Neuronal stem cell (in vitro differentiated cells): ENCODE results near the gene SPIB.

Experiments used
- DNase-seq: peaks from one replicate; pipeline ENCODE4 v3.0.0-alpha.2; 2013; ENCODE audit warnings: low spot score
- H2AFZ ChIP-seq: one replicate; pipeline ENCODE4 v1.6.1; 2013; ENCODE audit warnings: mild to moderate bottlenecking, low read length, inconsistent platforms
- H2AK5ac ChIP-seq: 2 replicates; pipeline ENCODE4 v1.6.1; 2013; ENCODE audit warnings: low read depth, mild to moderate bottlenecking, inconsistent platforms, low read length, moderate library complexity, mixed read lengths
- H2BK120ac ChIP-seq: 2 replicates; pipeline ENCODE4 v1.6.1; 2013; ENCODE audit warnings: low read depth, mild to moderate bottlenecking, inconsistent platforms, low read length, moderate library complexity, mixed read lengths
- H2BK12ac ChIP-seq: one replicate; pipeline ENCODE4 v1.6.1; 2013; ENCODE audit warnings: low read length, inconsistent platforms
- H2BK15ac ChIP-seq: 2 replicates; pipeline ENCODE4 v1.6.1; 2013; ENCODE audit warnings: mild to moderate bottlenecking, low read length, inconsistent platforms, mixed read lengths
- H2BK5ac ChIP-seq: one replicate; pipeline ENCODE4 v1.6.1; 2013; ENCODE audit warnings: inconsistent platforms, mild to moderate bottlenecking, low read length, moderate library complexity
- H3K14ac ChIP-seq: one replicate; pipeline ENCODE4 v1.6.1; 2013; ENCODE audit warnings: low read length, inconsistent platforms
- H3K18ac ChIP-seq: 2 replicates; pipeline ENCODE4 v1.6.1; 2013; ENCODE audit warnings: low read length, inconsistent platforms
- H3K23ac ChIP-seq: 2 replicates; pipeline ENCODE4 v1.6.1; 2013; ENCODE audit warnings: low read depth, mild to moderate bottlenecking, mixed read lengths, low read length, inconsistent platforms; ENCODE audit not compliant: poor library complexity
- H3K27ac ChIP-seq: replicated peaks from 3 replicates; pipeline ENCODE4 v1.5.1; 2013; ENCODE audit warnings: low read length, inconsistent platforms
- H3K27me3 ChIP-seq, 3 experiments: 2 replicates each; pipeline ENCODE4 v1.6.1; 2013; ENCODE audit warnings: low read length in 3 of 3, mild to moderate bottlenecking in 2 of 3, inconsistent platforms in 1 of 3, low read depth in 1 of 3, mixed read lengths in 1 of 3, moderate library complexity in 1 of 3; ENCODE audit not compliant: control insufficient read depth in 3 of 3, insufficient read depth in 3 of 3
- H3K36me3 ChIP-seq, 2 donors: replicated peaks in 1 of 2; 2 replicates each; pipeline ENCODE4 v1.6.1; 2013; ENCODE audit warnings: low read length in 2 of 2; ENCODE audit not compliant: control insufficient read depth in 2 of 2, insufficient read depth in 2 of 2
- H3K4ac ChIP-seq: 2 replicates; pipeline ENCODE4 v1.6.1; 2013; ENCODE audit warnings: inconsistent platforms, mild to moderate bottlenecking, low read length, moderate library complexity
- H3K4me1 ChIP-seq, 2 donors: 1 replicate in 1 of 2; 2 replicates in 1 of 2; pipeline ENCODE4 v1.6.1; 2013; ENCODE audit warnings: low read length in 2 of 2, low read depth in 1 of 2; ENCODE audit not compliant: control insufficient read depth in 2 of 2, insufficient read depth in 1 of 2
- H3K4me2 ChIP-seq: one replicate; pipeline ENCODE4 v1.6.1; 2013; ENCODE audit warnings: mild to moderate bottlenecking, low read length, inconsistent platforms; ENCODE audit not compliant: insufficient read depth, poor library complexity, severe bottlenecking
- H3K4me3 ChIP-seq, 2 donors: 2 replicates each; pipeline ENCODE4 v1.5.1; 2013; ENCODE audit warnings: low read length in 2 of 2, mild to moderate bottlenecking in 2 of 2, inconsistent platforms in 1 of 2, moderate library complexity in 1 of 2
- H3K79me1 ChIP-seq: one replicate; pipeline ENCODE4 v1.6.1; 2013; ENCODE audit warnings: low read depth, mild to moderate bottlenecking, inconsistent platforms, low read length, moderate library complexity
- H3K9ac ChIP-seq: one replicate; pipeline ENCODE4 v1.6.1; 2013; ENCODE audit warnings: mild to moderate bottlenecking, low read depth, low read length, inconsistent platforms; ENCODE audit not compliant: poor library complexity
- H3K9me3 ChIP-seq, 2 donors: replicated peaks in 1 of 2; 2 replicates each; pipeline versions ENCODE3 to v1.6.1; 2013; ENCODE audit warnings: low read length in 2 of 2, mild to moderate bottlenecking in 2 of 2, inconsistent platforms in 1 of 2, low read depth in 1 of 2, mixed read lengths in 1 of 2, moderate library complexity in 1 of 2; ENCODE audit not compliant: control insufficient read depth in 2 of 2, insufficient read depth in 1 of 2
- H4K8ac ChIP-seq: one replicate; pipeline ENCODE4 v1.6.1; 2013; ENCODE audit warnings: low read depth, mild to moderate bottlenecking, inconsistent platforms, low read length, moderate library complexity
- H4K91ac ChIP-seq: one replicate; pipeline ENCODE4 v1.6.1; 2013; ENCODE audit warnings: low read length, low read depth, mild to moderate bottlenecking, inconsistent platforms; ENCODE audit not compliant: poor library complexity
- WGBS, 2 donors: extraction: QIAGEN DNeasy Blood & Tissue Kit; methylation state at CpG; one replicate each; pipeline ENCODE4 v1.1.7; 2013; ENCODE audit warnings: missing lambda C conversion rate in 2 of 2, mixed read lengths in 1 of 2; ENCODE audit not compliant: insufficient read length in 2 of 2, insufficient replicate concordance in 1 of 2; ENCODE audit errors: extremely low coverage in 2 of 2; 5-methylcytosine and 5-hydroxymethylcytosine counted together

The SPIB gene

DNA sequence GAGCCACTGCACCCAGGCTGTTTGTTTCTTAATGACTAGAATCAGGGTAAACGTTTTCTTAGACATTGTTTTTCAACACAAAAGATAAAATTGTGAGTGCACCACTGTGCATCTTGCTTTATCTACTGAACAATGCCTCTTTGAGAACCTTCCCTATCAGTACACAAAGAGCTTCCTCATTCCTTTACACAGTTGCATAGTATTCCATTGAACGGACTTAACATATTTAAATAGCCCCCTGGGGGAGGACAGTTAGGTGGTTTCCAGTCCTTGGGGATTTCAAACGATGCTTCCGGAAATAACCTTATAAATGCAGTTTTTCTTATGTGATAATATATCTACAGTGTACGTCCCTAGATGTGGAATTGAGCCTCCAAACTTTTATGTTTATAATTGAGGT lies 26.0 kb upstream of the SPIB start:
- Histone ChIP-seq H3K14ac (no peak overlapping the region), H3K9me3 (peaks cover 14 to 18% of the 10 kb centered on the region in 2 donors), H2BK15ac (no peak overlapping the region), H3K4me1 (no peaks in the 10 kb centered on the region), H4K8ac (no peak overlapping the region), H2AFZ (no peak overlapping the region), H3K4me3 (no peak overlapping the region), H3K27ac (no peak overlapping the region), H3K27me3 (no peaks in the 10 kb centered on the region), H3K18ac (no peak overlapping the region), H3K36me3 (peaks cover 15 to 53% of the 10 kb centered on the region in 2 donors), H4K91ac (no peak overlapping the region), H3K9ac (no peak overlapping the region), H3K4me2 (no peak overlapping the region), H3K79me1 (peaks cover 6% of the 10 kb centered on the region), H3K4ac (no peak overlapping the region), H2AK5ac (no peak overlapping the region), H2BK5ac (no peak overlapping the region), H2BK120ac (no peak overlapping the region), H3K23ac (no peak overlapping the region), H2BK12ac (no peak overlapping the region)
- whole genome bisulfite sequencing, 2 donors: no CpG with 5 or more reads among the region's 5 CpGs
- DNase-seq: no peak

- Histone ChIP-seq H3K9me3 (peaks cover 15 to 20% of the 10 kb centered on the region in 2 donors), H3K27ac (no peak overlapping the region), H2BK12ac (no peak overlapping the region), H2AK5ac (no peak overlapping the region), H3K14ac (no peak overlapping the region), H3K4me2 (no peak overlapping the region), H2BK120ac (no peak overlapping the region), H3K23ac (no peak overlapping the region), H3K79me1 (peaks cover 9% of the 10 kb centered on the region), H3K4me3 (no peak overlapping the region), H2AFZ (no peak overlapping the region), H3K4ac (no peak overlapping the region), H3K27me3 (no peaks in the 10 kb centered on the region), H3K18ac (no peak overlapping the region), H2BK5ac (no peak overlapping the region), H3K4me1 (no peaks in the 10 kb centered on the region), H3K36me3 (peaks cover 15 to 49% of the 10 kb centered on the region in 2 donors), H4K91ac (no peak overlapping the region), H4K8ac (no peak overlapping the region), H2BK15ac (no peak overlapping the region), H3K9ac (no peak overlapping the region)
- no peak for DNase-seq
- WGBS, 2 donors: no CpG with 5 or more reads among the region's 4 CpGs
These were observed 25.1 kb upstream of the SPIB start for GRCh38 chr19:50393589-50393988.

DNA sequence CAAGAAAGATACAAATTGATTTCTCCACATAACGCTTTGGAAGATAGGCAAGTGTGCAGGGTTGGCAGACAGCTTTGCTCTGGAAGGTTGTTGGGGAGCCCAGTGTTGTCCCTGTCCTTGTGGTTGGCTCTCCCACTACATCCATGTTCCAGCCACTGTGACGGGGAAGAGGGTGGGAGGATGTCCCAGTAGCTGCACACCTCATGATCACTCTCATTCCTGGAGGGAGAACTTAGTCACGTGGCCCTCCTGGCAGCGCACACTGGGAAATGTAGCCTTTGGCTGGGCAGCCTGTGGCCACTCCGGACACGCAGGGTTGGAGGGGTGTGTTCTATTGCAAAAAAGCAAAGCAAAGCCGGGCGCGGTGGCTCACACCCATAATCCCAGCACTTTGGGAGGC lies 24.7 kb upstream of the SPIB start:
- no peaks in the 10 kb centered on the region for H3K4me1 ChIP-seq
- H3K4me2 ChIP-seq: no peak overlapping the region
- H3K36me3 ChIP-seq: peaks cover 19 to 45% of the 10 kb centered on the region in 2 donors
- H2BK12ac ChIP-seq: no peak overlapping the region
- H3K18ac ChIP-seq: no peak overlapping the region
- peaks cover 13% of the 10 kb centered on the region for H3K79me1 ChIP-seq
- no peak overlapping the region for H3K23ac ChIP-seq
- H2BK120ac ChIP-seq: no peak overlapping the region
- no peak overlapping the region for H2BK15ac ChIP-seq
- H2BK5ac ChIP-seq: no peak overlapping the region
- no peak overlapping the region for H2AFZ ChIP-seq
- H3K14ac ChIP-seq: no peak overlapping the region
- no peak overlapping the region for H3K9ac ChIP-seq
- no peak for DNase-seq
- H3K4ac ChIP-seq: no peak overlapping the region
- H3K27ac ChIP-seq: no peak overlapping the region
- H2AK5ac ChIP-seq: no peak overlapping the region
- H3K4me3 ChIP-seq: no peak overlapping the region
- H3K27me3 ChIP-seq: no peaks in the 10 kb centered on the region
- no CpG with 5 or more reads among the region's 9 CpGs for WGBS, 2 donors
- H3K9me3 ChIP-seq: peaks cover 16 to 20% of the 10 kb centered on the region in 2 donors
- peak overlapping the region; percentile 43 for H4K8ac ChIP-seq
- H4K91ac ChIP-seq: no peak overlapping the region

- no peak overlapping the region for H3K14ac ChIP-seq
- no peak overlapping the region for H3K27ac ChIP-seq
- H3K36me3 ChIP-seq: peaks cover 36 to 49% of the 10 kb centered on the region in 2 donors
- peaks cover 5 to 6% of the 10 kb centered on the region in 2 donors for H3K9me3 ChIP-seq
- no peak overlapping the region for H2BK5ac ChIP-seq
- no peak overlapping the region for H3K4me2 ChIP-seq
- H2BK15ac ChIP-seq: no peak overlapping the region
- no peaks in the 10 kb centered on the region for H3K27me3 ChIP-seq
- WGBS, 2 donors: no CpG with 5 or more reads among the region's 13 CpGs
- no peak overlapping the region for H4K91ac ChIP-seq
- H3K4me1 ChIP-seq: peaks cover 0 to 2% of the 10 kb centered on the region in 2 donors
- H2BK12ac ChIP-seq: no peak overlapping the region
- H4K8ac ChIP-seq: peak overlapping the region; percentile 86
- no peak overlapping the region for H3K23ac ChIP-seq
- no peak overlapping the region for H3K4ac ChIP-seq
- peaks cover 26% of the 10 kb centered on the region for H3K79me1 ChIP-seq
- DNase-seq: no peak
- peak overlapping the region in 1 of 2 donors; percentile 53 for H3K4me3 ChIP-seq
- no peak overlapping the region for H2BK120ac ChIP-seq
- no peak overlapping the region for H2AFZ ChIP-seq
- H3K9ac ChIP-seq: peak overlapping the region; percentile 21
- no peak overlapping the region for H3K18ac ChIP-seq
- no peak overlapping the region for H2AK5ac ChIP-seq
These were observed 19.9 kb upstream of the SPIB start for GRCh38 chr19:50398675-50399367.
